HL-60/S4 treated with phorbol 12-myristate 13-acetate at 8.2 ng/mL for 4 days and 3 days (cell line): ENCODE results near the gene SPTY2D1.
"Not testable (repeated sequence)": the region's sequence is repeated elsewhere in the genome, so short reads cannot be mapped to it uniquely, and the experiment has no call there.

Experiments used
- in situ Hi-C: fragments of 300-500 bp; cut with MboI; formaldehyde crosslinking; loops from 2 replicates; pipeline ENCODE4 v1.15.0; 2022; ENCODE audit warnings: low sequenced_read_pairs

The SPTY2D1 gene

DNA sequence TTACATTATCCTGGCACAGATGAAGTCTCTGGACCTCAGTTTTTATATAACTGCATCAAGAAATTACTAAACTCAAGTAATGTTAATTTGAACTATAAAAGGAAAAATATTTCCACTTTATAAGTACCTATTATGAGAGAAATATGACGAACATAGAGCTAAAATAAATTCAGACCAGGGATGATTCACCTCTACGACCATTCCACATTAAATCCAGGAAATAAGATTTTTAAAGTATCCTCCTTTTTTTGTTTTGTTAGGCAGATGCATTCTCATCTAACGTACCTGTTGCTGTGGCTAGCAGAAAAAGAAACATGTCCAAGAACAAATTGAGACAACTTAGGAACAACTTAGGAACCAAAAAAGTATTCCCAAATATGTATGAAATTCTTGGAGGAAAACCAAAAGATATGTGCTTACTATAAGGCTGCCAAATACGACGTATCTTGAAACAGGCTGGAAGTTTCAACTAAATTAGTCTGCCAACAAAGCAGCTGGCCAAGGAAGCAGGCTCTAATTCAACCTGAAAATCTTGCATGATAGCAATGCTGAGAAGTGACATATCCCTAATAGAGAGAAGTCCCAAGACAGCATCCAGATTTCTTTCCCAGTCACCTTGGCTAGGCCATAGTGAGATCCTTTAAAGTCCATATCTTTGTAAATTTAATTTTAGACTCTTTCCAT is 15.7 kb downstream of the SPTY2D1 start:
- in situ Hi-C loops, result no loop called here

DNA sequence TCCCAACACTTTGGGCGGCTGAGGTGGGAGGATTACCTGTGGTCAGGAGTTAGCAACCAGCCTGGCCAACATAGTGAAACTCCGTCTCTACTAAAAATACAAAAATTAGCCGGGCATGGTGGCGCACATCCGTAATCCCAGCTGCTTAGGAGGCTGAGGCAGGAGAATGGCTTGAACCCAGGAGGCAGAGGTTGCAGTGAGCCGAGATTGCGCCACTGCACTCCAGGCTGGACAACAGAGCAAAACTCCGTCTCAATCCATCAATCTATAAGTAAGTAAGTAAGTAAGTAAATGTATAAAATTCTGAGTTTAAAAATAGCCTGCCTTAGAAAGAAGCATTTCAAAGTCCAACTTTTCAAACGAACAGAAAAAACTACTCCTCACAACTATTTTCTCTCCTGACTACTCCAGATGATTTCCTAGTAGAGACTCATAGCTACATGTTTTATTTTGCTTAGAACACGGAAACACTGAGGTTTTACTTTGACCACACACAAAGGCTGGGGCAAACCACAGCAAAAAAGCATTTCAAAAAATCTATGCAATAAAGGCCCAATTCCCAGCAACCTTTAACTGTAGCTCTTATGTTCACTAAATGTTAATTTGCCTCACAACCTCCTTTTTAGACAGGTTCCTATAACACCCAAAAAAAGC is 16.3 kb downstream of the SPTY2D1 start:
- in situ Hi-C loops, result no loop called here

DNA sequence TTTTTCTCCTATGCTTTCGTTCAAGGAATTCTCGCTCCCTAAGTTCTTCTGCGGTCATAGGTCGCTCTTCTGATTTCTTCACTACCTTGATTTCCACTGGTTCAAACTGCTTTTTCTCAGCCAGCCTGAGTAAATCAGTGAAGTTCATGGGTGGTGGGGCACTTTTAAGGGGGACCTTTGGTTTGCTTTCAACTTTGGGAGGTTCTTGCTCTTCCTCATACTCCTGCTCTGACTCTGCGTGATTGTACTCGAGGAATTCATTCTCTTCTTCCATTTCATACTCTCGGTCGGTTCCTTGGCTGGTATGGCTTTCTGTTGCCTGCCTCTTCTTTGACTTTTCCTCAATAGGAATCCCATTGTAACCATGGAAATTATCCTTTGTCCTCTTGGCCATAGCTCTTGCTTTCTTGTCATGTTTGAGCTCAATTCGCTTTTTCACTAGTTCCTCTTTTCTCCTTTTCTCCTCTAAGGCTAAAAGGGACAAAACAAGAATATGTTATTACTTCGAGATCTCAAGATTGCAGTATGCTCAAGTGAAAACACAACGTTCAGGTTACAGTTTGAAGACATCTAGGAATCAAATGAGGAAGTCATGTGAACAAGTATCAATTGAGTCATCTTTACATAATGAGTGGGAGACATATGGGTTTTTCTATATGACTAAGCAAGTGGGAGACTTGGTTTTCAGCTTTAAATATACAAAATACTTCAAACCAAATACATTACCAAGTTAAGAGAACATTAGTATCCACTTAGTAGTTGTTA is 18.3 kb downstream of the SPTY2D1 start:
- in situ Hi-C loops, result no loop called here

DNA sequence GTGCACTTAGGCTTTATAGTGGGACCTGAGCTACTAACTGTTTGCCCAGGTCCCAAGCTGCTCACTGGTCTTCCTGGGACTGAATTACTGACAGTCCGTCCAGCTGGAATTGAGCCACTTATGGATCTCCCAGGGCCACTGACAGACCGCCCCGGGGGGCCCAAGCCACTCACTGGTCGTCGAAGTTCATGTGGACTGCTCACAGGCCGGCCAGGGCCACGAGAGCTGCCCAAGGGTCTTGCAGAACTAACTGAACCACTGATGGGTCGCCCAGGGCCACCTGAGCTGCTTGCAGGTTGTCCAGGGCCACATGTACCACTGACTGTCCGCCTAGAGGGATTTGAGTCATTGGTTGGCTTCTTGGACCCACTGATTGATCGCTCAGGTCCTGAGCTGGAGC is 19.5 kb downstream of the SPTY2D1 start:
- in situ Hi-C loops, result no loop called here

DNA sequence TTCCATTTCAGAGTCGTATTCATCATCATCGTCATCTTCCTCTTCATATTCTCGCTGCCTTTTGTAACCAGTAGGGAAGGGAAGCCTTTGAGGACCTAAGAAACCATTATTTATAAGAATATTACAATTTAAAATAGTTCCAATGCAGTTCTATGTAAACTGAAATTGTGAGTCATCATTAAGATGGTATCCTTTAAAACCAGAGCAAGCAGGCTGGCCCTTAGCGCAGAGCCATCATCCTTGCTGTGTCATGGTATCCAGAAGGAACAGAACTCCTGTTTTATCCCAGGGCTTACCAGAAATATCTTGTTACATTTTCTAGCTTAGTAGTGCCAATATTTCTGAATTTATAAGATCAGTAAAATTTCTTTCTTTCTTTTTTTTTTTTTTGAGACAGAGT is 21.7 kb downstream of the SPTY2D1 start:
- in situ Hi-C loops, result no loop called here

DNA sequence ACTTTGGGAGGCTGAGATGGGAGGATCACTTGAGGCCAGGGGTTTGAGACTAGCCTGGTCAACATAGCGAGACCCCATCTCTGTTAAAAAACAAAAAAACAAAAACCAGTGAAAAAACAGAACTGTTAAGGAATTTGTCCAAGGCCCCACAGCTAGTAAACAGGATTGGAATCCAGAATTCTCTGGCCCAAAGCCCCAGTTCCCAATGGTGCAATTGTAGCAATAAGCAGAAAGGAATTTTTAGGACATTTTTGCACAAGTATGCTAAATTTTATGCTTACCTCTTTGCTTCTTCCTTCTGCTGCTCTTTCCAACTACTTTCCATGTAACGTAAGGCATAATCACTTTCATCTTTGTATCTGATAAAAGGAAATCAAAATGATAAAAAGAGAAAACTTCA is 22.9 kb downstream of the SPTY2D1 start:
- in situ Hi-C loops, result no loop called here

DNA sequence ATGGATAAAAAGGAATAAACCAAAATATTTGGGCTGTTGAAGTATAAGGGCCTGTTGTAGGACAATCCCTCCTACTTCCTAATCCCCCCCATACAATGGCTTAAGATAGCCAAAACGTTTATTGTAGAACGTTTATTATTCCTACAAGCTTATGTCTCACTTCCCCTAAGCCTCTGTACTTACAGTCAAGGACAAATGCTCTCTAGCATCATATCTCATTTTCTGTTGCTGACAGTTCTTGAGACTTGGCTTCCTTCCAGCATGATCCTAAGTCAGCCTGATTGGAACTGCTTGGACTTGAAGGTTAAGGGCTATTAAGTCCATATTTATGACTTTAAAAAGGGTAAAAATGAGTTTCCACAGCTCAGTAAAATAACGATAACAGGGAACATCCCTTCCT is 25.8 kb downstream of the SPTY2D1 start:
- in situ Hi-C loops, result no loop called here

DNA sequence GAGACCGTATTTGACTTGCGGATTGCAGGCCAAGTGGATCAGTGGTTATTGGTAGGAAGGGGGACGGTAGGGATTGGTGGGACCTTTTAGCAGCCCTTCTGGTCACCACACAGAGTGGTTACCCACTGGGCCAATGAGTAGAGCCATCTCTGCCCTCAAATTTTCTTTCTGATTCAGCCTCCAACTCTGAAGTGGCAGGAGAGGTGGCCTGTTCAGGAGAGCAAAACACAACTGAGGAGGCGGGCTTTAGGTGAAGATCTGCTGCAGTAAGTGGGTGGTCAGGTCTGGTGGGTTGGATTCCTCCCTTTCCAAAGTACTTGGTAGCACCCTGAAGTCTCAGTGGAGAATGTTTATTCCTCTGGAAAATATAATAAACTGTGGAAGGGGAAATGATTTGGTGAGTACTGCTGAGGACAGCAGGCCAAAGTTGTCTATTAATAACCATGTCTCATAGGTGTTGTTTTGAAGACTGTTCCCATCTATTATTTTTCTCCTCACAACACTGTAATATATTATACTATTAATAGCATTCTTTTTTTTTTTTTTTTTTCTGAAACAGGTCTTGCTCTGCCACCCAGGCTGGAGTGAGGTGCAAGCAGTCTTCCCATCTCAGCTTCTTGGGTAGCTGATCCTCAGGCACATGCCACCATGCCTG is 33.1 kb downstream of the SPTY2D1 start:
- in situ Hi-C loops, result no loop called here

DNA sequence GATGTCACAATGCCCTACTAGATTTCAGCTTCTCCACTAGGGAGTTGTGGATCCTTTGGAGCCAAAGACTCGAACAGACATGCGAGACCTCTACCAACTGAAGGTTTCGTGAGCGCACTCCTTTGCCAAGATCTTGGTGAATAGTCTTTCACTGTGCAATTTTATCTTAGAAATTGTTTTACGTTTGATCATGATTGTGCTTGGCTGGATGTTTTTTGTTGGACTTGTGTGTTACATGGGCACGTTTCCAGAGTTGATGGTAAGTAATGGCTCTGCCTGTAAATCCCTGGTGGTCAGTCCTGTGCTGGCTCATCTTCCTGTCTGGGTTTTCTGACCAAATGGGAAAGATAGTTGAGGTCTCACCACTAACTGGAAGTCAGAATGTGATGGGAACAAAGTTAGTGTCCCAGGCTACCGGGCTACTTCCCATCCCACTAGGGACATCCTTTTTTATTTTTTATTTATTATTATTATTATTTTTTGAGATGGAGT is 34.4 kb downstream of the SPTY2D1 start, which contains the start of gene MISFA:
Gene MISFA (plus strand): TSS at position 51 of the 492 bp plus-strand sequence. CDS start 140 bp downstream, at position 191.
- in situ Hi-C loops, result no loop called here

DNA sequence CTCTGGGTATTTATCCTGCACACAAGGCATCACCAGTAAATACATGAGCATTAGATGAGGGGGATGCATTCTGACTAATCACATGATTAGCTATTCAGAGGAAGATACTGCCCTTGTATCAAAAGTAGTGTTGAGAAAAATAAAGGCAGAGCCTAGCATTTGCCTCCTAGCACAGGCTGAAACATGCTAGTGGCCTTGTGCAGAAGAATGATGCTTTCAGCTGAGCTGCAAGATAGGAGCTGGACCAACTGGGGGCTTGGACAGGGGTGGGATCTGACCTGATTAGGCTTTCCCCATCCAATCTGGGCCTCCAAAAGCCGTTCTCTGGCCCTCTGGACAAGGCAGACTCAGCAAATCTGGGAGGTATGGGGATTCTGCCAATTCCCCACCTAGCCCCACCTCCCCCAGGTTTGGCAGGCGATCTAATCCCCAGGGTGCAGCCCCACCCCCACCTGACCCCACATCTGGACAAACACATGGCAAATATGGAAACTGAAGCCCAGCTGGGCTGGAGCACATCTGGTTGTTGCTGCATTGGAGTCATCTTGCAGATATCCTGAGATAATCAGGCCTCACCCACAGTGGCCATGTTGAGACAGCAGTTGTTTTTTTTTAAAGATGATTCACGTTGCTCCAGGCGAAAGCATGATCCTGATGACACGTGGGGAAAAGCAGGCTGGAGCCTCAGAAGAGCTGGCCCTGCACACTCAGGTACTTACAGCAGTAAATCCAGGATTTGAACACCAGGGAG is 39.0 kb downstream of the SPTY2D1 start:
- in situ Hi-C loops, result no loop called here

DNA sequence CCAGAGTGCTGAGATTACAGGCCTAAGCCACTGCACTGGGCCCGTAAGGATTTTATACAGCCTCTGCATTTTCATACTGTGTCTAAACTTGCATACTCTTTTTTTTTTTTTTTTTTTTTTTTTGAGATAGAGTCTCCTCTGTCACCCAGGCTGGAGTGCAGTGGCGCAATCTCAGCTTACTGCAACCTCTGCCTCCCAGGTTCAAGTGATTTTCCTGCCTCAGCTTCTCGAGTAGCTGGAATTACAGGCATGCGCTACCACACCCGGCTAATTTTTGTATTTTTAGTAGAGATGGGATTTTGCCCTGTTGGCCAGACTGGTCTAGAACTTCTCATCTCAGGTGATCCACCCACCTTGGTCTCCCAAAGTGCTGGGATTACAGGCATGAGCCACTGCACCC is 40.1 kb downstream of the SPTY2D1 start:
- in situ Hi-C loops, result not testable (repeated sequence)

DNA sequence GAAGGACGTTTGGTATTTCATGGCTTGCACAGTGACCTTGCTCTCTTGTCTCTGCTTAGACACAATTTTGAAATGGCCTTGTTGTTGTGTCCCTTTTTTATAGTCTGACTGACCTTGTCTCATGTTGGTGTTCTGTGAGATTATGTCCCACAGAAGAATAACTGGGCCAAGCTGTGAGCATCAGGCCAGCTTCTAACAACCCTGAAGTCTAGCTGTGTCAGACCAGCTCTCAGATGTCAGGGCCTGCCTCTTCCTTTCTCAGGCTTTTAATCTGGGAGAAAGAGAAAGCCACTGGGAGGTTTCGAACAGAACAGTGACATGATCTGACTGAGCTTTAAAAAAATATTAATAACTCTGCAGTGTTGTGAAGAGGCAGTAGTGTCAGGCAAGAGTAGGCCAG is 43.6 kb downstream of the SPTY2D1 start:
- in situ Hi-C loops, result no loop called here

DNA sequence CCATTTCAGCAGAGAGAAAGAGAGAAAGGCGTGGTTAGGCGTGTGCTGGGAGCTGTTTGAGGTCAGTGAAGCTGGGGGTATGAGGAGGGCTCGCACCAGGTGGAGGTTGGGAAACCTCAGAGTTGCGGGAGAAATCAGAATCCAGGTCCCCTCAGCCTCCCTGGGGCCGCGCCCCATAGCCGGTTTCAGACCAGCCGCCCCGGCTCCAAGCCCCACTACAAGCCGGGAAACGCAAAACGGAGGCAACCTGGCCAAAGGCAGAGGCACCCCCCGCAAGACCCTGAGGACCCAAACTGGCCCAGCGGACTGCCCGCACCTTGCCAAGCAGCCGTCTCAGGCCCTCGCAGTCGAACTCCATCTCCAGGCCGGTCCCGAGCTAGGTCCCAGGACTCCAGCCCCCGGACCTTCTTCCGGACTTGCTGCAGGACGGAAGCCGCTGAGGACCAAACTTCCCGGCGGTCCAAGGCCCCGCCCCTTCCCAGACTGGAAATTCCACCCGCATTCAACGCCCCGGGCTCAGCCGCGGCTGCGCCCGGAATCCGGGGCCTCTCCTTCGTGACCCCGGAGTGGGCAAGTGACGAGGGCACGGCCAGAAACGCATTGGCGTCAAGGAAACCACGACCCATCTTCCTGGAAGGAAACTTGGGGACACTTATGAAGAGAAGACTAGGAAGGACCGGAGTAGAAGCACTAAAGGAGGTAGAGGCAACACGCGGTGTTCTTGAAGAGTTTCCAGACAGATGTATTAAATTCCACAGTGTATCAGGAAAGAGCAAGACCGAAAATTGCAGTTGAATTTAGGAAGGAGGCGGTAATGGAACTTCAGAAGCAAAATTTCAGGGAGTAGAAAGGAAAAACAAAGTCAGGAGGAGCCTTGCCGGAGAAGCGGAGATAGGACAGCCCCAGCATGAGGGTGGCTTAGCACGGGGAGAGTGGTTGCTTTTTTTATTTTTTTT is 45.6 kb downstream of the SPTY2D1 start, which contains the start of gene UEVLD:
Gene UEVLD (minus strand): TSS at position 438 of the 956 bp plus-strand sequence. CDS start 80 bp downstream, at position 358.
- in situ Hi-C loops, result no loop called here

DNA sequence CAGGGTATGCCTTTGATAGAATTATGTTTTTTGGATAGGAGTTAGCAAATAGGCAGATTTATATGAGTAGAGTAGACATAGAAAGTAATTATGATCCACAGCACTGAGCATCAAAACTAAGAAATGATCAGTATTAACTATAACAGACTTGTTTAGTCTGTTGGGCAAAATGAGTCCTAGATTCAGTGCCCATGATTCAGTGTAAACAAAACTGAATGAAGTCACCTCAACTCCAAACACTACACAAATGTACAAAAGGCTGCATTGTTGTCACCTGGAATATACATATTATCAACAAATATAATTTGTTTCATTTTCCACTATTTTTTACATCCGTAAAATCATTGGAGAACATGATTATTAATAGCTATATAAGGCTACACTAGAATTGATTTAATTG is 52.3 kb downstream of the SPTY2D1 start:
- in situ Hi-C loops, result no loop called here

DNA sequence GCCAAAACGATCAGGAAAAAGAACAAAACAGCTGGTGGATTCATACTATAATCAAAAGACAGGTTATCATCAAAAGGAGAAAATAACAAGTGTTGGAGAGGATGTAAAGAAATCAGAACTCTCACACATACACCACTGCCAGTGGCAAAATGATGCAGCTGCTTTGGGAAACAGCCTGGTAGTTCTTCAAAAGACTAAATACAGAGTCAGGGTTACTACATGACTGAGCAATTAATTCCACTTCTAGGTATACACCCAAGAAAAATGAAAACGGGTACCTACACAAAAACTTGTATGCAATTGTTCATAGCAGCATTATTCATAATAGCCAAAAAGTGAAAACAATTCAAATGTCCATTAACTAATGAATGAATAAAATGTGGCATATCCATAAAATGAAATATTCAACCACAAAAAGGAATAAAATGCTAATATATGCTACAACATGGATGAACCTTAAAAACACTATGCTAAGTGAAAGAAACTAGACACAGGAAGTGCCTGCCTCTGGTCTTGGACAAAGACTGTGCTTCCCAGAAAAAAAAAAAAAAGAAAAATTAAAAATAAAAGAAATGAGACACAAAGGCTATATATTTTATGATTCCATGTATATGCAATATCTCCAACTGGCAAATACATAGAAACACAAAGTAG is 53.9 kb downstream of the SPTY2D1 start:
- in situ Hi-C loops, result no loop called here

DNA sequence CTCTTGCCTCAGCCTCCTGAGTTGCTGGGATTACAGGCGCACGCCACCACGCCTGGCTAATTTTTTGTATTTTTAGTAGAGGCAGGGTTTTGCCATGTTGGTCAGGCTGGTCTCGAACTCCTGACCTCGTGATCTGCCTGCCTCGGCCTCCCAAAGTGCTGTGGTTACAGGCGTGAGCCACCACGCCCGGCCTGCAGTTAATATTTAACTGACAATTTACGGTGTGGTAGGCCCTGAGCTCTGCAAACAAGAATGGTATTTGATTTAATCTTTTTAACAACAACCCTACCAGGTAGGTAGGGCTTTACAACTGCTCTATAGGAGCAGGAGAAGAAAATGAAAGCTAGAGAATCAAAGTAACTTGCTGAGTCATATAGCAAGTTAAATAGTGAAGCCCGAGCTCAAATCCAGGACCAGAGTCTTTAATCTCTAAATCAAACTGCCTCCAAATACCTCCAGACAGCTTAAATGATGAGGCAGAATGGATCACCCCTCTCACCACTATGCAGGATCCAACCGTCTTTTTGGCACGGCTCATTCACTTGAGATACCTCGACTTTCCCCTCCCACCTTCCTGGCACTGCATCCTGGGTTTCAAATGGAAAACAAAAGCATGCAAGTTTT is 55.1 kb downstream of the SPTY2D1 start:
- in situ Hi-C loops, result no loop called here

DNA sequence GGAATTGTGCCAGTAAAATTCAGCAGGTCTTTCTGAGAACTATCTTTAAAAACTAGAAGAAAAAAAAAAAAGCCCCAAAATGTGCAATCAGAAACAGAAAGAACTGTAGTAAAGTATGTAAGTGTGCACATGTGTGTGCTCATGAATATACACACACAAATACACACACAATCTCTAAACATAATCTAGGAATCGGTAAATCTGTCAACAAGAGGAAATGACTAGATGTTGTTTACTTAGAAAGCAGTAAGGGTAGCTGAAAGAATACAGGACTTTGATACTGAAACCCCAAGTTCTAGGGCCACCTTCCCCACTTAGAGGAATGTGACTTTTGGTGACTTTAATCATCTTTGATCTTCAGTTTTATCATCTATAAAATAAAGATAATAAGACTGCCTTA is 58.8 kb downstream of the SPTY2D1 start:
- in situ Hi-C loops, result no loop called here

DNA sequence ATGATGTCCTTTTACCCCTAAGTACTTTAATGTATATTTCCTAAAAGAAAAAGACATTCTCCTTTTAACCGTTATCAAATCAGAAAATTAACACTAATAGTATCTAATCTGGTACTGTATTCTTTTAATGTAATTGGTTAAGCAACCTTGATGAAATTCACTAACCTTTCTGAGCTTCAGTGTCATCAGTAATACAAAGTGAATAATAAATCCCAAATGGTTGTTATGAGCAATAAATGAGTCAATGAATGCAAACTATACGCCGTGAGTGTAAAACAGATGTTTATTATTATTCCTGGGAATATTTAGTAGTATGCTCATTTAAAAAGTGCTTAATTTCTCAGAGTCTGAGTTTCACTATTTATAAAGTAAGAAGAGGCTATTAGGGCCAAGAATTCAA is 67.1 kb downstream of the SPTY2D1 start:
- in situ Hi-C loops, result no loop called here
